IPS DF 4.7 (cell line): ENCODE data around the gene OOEP.
"Not testable (repeated sequence)": the region's sequence is repeated elsewhere in the genome, so short reads cannot be mapped to it uniquely, and the experiment has no call there.

ENCODE experiments used
- DNase-seq: peaks from one replicate; pipeline ENCODE4 v3.0.0-alpha.2; 2013; ENCODE audit warnings: low spot score; ENCODE audit errors: extremely low read depth

The OOEP gene

DNA sequence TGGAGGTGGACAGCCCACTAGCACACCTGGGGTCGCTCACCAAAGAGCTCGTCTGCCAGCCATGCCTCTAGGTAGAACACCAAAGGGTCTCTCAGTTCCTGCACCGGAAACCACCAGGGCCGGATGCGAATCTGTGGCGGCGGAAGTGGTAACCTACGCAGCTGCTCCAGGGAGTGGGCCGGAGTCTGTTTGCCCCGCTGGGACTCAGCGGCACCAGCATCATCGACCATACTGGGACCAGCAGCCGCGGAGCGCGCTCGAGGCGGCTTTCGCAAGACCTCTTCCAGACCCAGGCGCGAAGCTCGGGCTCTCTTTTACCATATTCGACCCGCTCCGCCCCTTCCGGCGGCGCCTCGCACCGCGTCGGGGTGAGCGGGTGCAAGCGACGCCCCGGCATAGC, at the start of gene OOEP:
OOEP (minus strand) TSS at position 335 of the 400 bp plus-strand sequence; CDS start at position 230, 105 bp downstream.
- DNase-seq, result no peak

DNA sequence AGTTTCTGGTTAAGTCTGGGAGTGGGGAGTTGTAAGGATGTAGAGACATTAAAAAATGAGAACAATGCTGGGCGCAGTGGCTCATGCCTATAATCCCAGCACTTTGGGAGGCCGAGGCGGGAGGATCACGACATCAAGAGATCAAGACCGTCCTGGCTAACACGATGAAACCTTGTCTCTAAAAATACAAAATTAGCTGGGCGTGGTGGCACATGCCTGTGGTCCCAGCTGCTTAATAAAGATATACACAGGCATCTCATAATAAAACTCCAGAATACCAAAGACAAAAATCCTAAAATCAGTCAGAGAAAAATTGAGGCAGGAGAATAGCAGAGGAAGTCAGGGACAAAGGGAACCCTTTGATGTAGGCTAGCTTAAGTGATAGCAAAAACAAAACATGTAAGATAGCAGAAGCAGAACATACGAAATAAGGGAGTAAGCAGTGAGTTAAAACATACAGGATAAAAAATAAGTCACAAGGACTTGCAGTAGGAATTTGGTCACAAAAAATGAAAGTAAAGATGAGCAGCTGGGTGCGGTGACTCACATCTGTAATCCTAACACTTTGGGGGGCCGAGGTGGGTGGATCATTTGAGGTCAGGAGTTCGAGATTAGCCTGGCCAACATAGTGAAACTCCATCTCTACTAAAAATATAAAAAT, 48.5 kb upstream of the OOEP start:
- no peak for DNase-seq

DNA sequence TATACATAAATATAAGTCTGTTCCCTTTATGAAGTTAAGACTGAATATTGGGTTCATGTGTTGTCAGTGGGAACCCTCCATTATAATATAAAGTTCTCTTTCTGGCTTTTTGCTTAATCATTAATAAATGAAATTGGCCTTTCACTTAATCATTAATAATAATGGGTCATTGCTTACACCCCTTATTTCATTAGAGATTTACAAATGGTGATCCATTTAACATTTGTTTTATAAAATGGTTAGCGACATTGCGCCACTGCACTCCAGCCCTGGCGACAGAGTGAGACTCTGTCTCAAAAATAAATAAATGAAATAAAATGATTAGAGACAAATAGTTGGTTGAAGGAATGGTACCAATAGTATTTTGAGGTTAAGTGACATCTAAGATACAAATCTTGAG, 43.4 kb upstream of the OOEP start:
- no peak for DNase-seq

DNA sequence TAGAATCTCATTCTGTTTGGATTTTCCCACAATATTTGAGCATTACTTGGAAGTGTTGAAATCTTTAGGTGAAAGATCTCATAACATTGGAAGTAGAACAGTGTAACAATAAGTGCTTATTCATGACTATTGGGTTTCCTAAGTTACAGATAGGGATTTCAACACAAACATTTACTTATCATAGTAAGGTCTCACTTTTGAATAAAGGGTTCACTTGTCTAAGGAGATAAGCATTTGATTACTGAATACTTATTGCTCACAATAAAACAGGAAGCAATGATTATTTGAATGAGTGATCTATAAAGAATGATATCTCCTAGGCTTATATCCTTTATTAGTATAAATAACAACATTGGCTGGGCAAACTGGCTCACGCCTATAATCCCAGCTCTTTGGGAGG, 39.7 kb upstream of the OOEP start:
- no peak for DNase-seq

DNA sequence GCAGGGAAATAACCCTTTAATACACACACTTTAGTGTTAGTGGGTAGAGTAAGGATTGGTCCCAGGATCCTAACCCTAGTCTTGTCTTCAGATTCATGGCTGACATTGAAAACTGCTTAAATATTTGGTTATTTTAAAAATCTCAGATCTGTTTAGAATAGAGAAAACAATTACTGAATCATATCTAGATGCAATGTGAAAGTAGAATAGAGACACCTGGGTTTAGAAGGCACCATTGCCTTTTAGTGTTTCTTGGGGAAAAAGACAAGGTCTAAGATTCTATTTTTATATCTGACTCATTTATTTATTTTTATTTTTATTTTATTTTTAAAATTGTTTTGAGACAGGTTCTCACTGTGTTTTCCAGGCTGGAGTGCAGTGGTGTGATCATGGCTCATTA, 31.0 kb upstream of the OOEP start:
- DNase-seq, result no peak

DNA sequence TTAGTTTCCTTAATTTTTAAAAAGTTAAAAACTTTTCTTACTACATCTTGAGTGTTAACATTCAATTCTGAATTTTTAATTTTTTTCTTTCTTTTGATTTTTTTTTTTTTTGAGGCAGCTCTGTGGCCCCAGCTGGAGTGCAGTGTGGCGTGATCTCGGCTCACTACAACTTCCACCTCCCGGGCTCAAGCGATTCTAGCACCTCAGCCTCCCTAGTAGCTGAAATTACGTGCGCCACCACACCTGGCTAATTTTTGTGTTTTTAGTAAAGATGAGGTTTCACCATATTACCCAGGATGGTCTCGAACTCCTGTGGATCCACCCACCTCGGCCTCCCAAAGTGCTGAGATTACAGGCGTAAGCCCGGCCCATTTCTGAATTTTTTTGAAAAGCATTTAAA, 26.2 kb upstream of the OOEP start:
- no peak for DNase-seq

DNA sequence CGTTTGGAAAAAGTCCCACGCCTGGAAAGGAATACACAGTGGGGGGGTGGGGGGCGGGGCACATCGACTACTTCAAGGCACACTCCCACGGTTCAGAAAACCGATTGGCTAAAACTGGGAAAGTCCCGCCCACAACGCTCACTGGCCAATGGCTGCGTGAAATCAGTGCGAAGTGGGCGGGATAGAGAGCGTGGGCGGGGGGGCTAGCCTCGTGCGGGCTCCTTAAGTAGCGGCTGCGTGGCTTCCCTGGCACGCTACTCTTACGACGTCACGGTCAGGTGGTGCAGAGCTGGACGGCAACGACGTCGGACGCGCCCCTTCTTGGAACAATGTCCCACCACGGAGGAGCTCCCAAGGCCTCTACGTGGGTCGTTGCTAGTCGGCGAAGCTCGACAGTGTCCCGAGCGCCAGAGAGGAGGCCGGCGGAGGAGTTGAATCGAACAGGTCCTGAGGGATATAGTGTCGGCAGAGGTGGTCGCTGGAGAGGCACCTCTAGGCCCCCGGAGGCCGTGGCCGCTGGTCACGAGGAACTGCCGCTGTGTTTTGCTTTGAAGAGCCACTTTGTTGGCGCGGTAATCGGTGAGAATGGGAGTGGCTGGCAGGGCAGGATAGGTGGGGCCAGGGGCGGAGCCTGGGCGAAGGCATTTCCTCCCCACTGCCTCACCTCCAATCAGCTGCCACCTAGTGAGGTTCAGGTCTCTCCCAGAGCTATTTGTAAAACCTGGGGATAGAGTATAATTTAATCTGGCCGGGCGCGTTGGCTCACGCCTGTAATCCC, 25.1 kb upstream of the OOEP start, which contains the start of gene DDX43:
DDX43 (plus strand) TSS at position 252 of the 778 bp plus-strand sequence; CDS start at position 330, 78 bp downstream.
- no peak for DNase-seq

DNA sequence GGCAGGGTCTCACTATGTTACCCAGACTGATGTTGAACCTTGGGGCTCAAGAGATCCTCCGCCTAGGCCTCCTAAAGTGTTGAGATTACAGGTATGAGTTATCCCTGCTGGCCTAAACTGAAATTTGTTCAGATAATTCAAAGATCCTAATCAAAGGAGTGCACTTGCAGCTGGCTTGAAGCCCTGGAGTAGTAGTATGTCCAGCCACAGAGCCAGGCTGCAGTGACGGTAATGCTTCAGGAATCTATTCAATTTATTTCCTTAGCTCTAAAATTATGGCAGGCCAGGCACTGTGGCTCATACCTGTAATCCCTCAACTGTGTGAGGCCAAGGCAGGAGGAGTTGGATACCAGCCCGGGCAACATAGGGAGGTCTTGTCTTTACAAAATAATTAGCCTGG, 23.6 kb upstream of the OOEP start:
- no peak for DNase-seq

DNA sequence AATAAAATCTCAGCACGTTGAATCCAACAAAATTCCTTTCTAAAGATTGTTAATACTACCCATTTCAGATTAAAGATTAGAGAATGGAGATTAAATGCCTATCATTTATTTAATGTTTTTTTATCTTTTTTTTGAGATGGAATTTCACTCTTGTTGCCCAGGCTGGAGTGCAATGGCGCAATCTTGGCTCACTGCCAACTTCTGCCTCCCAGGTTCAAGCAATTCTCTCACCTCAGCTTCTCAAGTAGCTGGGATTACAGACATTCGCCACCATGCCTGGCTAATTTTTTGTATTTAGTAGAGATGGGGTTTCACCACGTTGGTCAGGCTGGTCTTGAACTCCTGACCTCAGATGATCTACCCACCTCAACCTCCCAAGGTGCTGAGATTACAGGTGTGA, 22.5 kb upstream of the OOEP start:
- not testable (repeated sequence) for DNase-seq

DNA sequence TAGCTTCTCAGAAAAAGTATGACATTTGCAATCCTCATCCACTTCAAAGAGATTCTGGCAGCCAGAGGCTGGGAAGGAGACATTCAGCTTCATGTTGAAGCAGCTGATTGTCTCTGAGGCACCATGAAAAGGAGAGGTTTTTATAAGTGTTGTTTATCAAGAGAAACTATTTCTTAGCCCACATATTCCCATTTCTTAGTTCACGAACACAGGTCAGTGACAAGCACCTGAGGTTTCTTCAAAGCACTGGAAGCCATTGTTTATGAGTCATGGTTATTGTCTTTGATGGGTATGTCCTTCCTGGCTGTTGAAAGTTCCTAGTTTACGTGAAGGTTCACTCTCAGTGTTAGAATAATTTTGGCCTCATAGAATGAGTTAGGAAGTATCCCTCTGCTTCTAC, 22.0 kb upstream of the OOEP start:
- DNase-seq, result no peak

DNA sequence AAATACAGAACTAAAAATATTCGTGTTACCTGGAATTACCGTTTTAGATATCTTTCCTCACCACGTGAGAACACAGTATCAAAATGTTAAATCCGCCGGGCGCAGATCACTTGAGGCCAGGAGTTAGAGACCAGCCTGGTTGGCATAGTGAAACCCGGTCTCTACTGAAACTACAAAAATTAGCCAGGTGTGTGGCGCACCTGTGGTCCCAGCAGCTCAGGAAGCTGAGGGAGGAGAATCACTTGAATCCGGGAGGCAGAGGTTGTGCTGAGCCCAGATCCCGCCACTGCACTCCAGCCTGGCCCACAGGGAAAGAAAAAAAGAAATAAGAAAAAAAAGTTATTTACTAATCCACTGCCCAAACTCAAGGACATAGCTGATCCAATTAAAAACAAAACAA, 20.2 kb upstream of the OOEP start:
- no peak for DNase-seq

DNA sequence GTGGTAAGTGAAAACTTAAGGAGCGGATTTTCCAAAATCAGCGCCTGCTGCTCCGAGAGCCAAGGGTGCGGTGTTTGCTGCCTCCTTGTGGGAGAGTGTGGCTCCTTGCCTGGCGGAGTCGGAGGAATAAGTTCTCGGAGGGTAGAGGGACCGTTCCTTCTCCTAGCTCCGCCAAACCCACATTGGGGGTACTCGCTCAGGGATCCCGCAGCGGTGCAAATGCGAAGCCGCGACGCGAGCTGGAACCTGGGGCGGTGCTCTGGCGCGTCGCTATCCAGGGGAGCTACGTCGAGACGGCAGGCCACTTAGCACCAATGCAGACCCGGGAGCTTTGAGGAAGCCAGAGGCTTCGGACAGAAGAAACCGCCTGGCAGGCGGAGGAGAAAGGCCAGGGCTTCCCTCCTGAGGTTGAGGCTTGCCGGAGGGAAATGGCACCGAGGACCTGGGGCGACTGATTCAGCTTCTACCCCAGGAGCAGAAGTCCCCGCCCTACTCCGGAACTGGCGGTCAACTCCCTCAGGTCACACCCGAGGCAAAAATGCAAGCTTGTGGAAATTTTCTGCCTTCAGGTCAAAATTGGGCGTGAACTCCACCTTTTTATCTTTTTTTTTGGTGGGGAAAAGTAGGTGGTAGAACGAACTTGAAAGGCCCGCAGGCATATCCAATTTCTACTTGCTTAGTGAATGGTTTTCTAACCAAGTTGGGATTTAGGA, 19.3 kb upstream of the OOEP start:
- peak; percentile 60 for DNase-seq

DNA sequence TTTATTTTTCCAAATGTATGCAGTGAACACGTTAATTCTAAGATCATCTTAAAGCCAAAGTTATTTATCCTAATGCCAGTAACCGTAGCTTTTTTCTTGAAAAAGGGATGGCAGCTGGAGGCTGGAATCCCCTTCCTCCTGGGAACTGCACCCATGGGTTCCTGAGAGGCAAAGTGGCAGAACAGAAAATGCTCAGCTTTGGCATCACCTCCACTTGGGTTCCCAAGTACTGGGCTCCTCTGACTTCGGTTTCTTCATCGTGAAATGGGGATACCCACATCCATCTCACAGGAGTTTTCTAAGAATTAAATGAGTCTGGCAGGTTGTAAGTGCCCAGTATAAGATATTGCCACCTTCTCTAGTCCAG, 18.7 kb upstream of the OOEP start:
- DNase-seq, result no peak

DNA sequence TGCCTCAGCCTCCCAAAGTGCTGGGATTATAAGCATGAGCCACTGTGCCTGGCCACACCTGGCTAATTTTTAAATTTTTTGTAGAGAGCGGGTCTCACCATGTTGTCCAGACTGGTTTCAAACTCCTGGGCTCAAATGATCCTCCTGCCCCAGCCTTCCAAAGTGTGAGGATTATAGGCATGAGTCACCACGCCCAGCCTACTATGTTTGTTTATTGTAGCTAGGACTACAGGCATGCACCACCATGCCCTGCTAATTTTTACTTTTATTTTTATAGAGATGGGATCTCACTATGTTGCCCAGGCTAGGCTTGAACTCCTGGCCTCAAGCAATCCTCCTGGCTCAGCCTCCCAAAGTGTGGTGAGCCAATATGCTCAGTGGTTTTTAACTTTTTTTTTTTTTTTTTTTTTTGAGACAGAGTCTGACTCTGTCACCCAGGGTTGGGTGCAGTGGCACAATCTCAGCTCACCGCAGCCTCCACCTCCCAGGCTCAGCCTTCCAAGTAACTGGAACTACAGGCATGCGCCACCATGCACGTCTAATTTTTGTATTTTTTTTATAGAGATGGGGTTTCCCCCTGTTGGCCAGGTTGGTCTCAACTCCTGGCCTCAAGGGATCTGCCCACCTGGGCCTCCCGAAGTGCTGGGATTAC, 12.9 kb upstream of the OOEP start:
- no peak for DNase-seq

DNA sequence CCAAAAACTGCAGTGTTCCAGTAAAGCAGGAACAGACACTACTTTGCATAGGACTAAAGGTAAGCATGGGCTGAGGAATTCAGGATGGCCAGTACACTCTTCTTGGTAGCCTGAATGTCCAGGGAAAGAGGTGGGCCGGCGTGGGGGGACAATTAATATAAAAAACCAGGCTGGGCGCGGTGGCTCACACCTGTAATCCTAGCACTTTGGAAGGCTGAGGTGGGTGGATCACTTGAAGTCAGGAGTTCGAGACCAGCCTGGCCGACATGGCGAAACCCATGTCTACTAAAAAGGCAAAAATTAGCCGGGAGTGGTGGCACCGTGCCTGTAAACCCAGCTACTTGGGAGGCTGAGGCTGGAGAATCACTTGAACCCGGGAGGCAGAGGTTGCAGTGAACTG, 11.8 kb upstream of the OOEP start:
- DNase-seq, result not testable (repeated sequence)

DNA sequence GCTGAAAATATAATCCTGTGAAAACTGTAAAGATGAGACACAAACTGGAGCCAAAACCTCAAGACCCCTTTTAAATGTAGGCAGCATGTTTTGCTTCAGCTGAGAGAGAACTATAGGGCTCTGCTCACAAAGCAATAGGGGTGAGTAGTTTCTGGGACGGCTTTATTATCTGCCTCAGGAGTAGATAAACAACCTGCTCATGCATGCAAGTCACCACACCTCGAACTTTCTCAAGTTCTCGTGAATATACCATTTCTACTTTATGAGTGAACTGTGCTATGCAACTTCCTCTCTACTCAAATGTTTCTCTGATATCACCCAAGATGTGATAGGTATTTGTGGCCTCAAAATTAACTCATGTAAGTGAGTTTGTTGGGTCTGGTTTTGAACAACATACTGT, 7.5 kb upstream of the OOEP start:
- DNase-seq, result no peak

DNA sequence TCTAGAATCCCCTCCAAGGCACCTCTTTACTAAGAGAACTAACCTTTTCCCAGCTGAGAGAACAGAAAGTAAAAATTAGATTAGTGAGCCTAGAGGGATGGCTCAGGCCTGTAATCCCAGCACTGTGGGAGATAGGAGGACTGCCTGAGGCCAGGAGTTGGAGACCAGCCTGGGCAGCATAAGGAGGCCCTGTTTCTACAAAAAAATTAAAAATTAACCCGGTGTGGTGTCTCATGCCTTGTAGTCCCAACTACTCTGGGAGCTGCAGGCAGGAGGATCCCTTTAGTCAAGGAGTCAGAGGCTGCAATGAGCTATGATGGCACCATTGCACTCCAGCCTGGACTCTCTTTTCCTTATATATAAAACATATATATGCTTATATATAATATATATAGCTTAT, 5.5 kb upstream of the OOEP start:
- DNase-seq, result no peak

DNA sequence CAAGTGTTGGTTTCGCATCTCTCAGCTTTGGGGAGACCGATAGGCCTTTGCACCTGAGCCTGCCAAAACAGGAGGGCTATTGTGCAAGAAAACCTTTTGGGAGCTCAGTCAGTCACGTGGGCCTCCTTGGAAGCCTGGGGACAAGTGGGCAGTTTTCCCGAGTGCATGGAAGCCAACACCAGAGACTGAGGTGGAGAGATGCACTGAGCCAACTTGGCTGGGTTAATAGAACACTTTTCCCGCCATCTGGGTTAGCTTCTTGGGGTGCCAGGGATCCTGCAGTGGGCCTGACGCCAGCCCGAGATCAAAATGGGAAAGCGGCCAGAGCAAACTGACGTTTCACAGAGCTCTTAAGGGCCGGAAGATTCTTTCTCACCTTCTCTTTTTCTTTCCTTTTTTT, 2.8 kb upstream of the OOEP start:
- no peak for DNase-seq

DNA sequence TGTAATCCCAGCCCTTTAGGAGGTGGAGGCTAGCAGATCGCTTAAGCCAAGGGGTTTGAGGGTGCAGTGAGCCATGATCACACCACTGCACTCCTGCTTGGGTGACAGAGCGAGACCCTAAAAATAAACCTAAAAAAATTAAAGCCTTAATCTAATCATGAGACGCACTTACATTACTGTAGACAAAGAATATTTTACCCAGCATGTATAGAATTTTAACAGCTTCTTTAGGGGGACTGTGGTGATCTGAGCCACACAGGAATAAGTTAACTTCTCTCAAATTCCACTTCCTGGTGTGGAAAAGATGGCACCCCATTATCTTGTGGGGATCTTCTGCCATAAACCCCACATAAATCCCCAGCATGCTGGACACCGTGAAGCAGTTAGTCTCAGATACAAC, 2.3 kb upstream of the OOEP start:
- DNase-seq, result no peak

DNA sequence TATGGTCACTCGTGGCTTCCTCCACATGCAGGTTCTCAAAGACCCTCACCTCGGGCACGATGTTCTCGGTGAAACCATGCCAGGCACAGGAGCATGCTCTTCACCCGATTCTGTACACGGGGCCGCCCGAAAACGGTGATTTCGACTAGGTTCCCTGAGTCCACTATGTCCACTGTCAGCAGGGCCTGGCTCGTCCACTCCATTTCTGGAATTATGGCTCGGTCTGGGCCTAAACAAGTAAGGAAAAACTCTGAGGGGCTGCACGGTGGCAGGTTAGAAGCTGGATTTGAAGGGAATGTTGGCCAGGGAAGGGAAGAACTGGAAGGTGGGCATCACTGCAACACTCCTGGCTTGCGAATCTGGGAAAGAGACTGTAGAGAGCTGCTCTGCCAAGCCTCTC, 540 bp downstream of the OOEP start:
- DNase-seq, result no peak

DNA sequence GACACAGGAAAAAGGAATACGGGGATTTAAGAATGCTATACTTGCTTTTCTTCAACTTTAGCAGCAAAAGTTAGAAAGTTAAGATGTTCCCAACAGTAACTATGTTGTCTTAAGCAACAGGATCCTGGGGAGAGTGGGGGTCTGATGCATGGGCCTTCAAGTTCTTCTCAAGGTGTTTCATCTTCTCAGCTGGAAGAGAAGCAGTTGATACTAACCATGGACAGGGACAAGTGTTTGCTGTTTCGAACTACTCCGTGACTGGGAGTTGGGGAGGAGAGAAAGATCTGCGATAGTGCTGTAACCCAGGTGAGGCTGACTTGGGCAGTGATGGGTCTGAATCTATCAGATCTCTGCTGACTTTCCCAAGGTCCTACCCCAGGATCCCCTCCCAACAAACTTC, 1.0 kb downstream of the OOEP start:
- DNase-seq, result no peak

DNA sequence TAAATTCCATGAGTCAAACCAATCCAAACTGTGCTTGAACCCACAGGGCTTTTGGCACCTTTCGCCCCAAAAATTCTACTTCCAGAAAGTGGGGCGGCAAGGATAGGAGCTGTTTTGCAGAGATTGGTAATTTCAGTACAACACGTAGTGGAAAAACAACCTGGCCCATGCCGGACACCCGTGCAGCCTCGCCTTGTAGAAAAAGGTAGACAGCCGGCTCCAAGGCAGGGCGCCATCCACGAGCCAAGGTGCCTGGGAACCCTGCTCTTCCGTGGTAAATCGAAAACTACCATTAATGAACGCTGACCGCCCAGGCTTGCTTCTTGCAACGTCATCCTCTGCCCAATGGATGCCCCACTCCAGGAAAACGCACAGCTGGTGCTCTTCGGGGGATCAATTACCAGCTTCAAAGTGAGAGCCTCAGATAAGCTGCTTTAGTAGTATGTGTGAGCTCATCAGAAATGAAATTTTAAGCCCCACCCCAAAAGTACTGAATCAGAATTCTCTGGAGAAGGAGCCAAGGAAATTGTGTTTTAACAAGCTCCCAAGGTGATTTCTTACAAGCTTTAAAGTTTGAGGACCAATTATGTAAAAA, 1.8 kb downstream of the OOEP start:
- no peak for DNase-seq
